Fibroblast of skin of back (primary cell): ENCODE data around the gene ARSG.
"Not testable (repeated sequence)": the region's sequence is repeated elsewhere in the genome, so short reads cannot be mapped to it uniquely, and the experiment has no call there.

Source experiments
- DNase-seq: peaks from one replicate; pipeline ENCODE4 v3.0.0-alpha.2; 2013

Gene ARSG

GRCh38 chr17:68277807-68278206 is 13.5 kb upstream of the ARSG start:
- DNase-seq, result no peak

GRCh38 chr17:68281965-68282364 is 9.3 kb upstream of the ARSG start:
- not testable (repeated sequence) for DNase-seq

GRCh38 chr17:68288375-68288774 is 2.9 kb upstream of the ARSG start:
- no peak for DNase-seq

GRCh38 chr17:68288804-68289203 is 2.5 kb upstream of the ARSG start:
- no peak for DNase-seq

- no peak for DNase-seq
Observed at GRCh38 chr17:68289473-68289872, 1.8 kb upstream of the ARSG start.

- DNase-seq, result no peak
Observed at GRCh38 chr17:68289936-68290267, 1.4 kb upstream of the ARSG start.

- DNase-seq, result no peak
Observed at GRCh38 chr17:68290268-68290954, 884 bp upstream of the ARSG start.

- DNase-seq, result peak; percentile 56
Observed at GRCh38 chr17:68291836-68292688, 767 bp downstream of the ARSG start.

- DNase-seq, result no peak
Observed at GRCh38 chr17:68292689-68293040, 1.4 kb downstream of the ARSG start.

GRCh38 chr17:68293490-68294195 is 2.3 kb downstream of the ARSG start:
- no peak for DNase-seq

- DNase-seq, result no peak
Observed at GRCh38 chr17:68294196-68294555, 2.9 kb downstream of the ARSG start.

- no peak for DNase-seq
Observed at GRCh38 chr17:68294617-68295016, 3.3 kb downstream of the ARSG start.

- no peak for DNase-seq
Observed at GRCh38 chr17:68295086-68295485, 3.8 kb downstream of the ARSG start.

- DNase-seq, result no peak
Observed at GRCh38 chr17:68296217-68297191, 5.2 kb downstream of the ARSG start.

- no peak for DNase-seq
Observed at GRCh38 chr17:68297195-68297594, 5.9 kb downstream of the ARSG start.

GRCh38 chr17:68298601-68299000 is 7.3 kb downstream of the ARSG start:
- DNase-seq, result no peak

GRCh38 chr17:68299817-68300216 is 8.5 kb downstream of the ARSG start:
- DNase-seq, result no peak

GRCh38 chr17:68301438-68301959 is 10.2 kb downstream of the ARSG start:
- DNase-seq, result no peak

- no peak for DNase-seq
Observed at GRCh38 chr17:68302066-68302564, 10.8 kb downstream of the ARSG start.

GRCh38 chr17:68302666-68303065 is 11.4 kb downstream of the ARSG start:
- DNase-seq, result no peak

GRCh38 chr17:68304706-68305105 is 13.4 kb downstream of the ARSG start:
- no peak for DNase-seq

- no peak for DNase-seq
Observed at GRCh38 chr17:68305142-68305541, 13.8 kb downstream of the ARSG start.
